GM23338 (cell line): ENCODE data around the gene SPRR1A. TPM values are rescaled to one million over a fixed set of nuclear protein-coding genes. Genes with fewer than 3 reads are reported as not detected.

Source experiments
- ATAC-seq: fragments of 200-7000 bp; cut with Tn5 transposase; 3 replicates; pipeline ENCODE4 v1.9.1; 2020
- DNase-seq: peaks from one replicate; pipeline ENCODE4 v3.0.0-alpha.2; 2015; ENCODE audit warnings: low spot score
- H2AFZ ChIP-seq: fragments of 200-600 bp; sonication (generic); 2 replicates; pipeline ENCODE4 v1.8.0; 2016; ENCODE audit warnings: antibody characterized with exemption, mild to moderate bottlenecking, moderate library complexity
- H3F3A ChIP-seq: fragments of 200-600 bp; sonication (generic); replicated peaks from 2 replicates; pipeline ENCODE4 v1.8.0; 2017; ENCODE audit warnings: antibody characterized with exemption, mixed run types, low read depth
- H3K27ac ChIP-seq: fragments of 200-600 bp; sonication (generic); 2 replicates; pipeline ENCODE4 v1.6.1; 2016; ENCODE audit warnings: low read depth
- H3K27me3 ChIP-seq: fragments of 200-600 bp; sonication (generic); 2 replicates; pipeline ENCODE4 v1.8.0; 2016; ENCODE audit warnings: mild to moderate bottlenecking, mixed run types, moderate library complexity; ENCODE audit not compliant: insufficient read depth
- H3K36me3 ChIP-seq: fragments of 200-600 bp; sonication (generic); 2 replicates; pipeline ENCODE4 v1.8.0; 2016; ENCODE audit warnings: mild to moderate bottlenecking; ENCODE audit not compliant: insufficient read depth
- H3K4me1 ChIP-seq: fragments of 200-600 bp; sonication (generic); 2 replicates; pipeline ENCODE4 v1.8.0; 2016; ENCODE audit warnings: mild to moderate bottlenecking, moderate library complexity; ENCODE audit not compliant: insufficient read depth
- H3K4me2 ChIP-seq: fragments of 200-600 bp; sonication (generic); 2 replicates; pipeline ENCODE4 v1.7.1; 2017; ENCODE audit warnings: mixed run types
- H3K4me3 ChIP-seq: fragments of 200-600 bp; sonication (generic); 2 replicates; pipeline ENCODE4 v1.6.1; 2016; ENCODE audit warnings: mixed run types
- H3K79me2 ChIP-seq: fragments of 200-600 bp; sonication (generic); replicated peaks from 2 replicates; pipeline ENCODE4 v1.8.0; 2017; ENCODE audit warnings: mild to moderate bottlenecking; ENCODE audit not compliant: insufficient read depth
- H3K9me2 ChIP-seq: fragments of 200-600 bp; sonication (generic); 2 replicates; pipeline ENCODE4 v1.8.0; 2017; ENCODE audit not compliant: insufficient read depth
- H4K20me1 ChIP-seq: fragments of 200-600 bp; sonication (generic); replicated peaks from 2 replicates; pipeline ENCODE4 v1.8.0; 2017; ENCODE audit warnings: mild to moderate bottlenecking; ENCODE audit not compliant: insufficient read depth
- H3K27ac Mint-ChIP-seq: 2 replicates; pipeline ENCODE4 v1.8.0; 2020; ENCODE audit warnings: inconsistent platforms, mild to moderate bottlenecking, moderate library complexity, mixed read lengths
- H3K27me3 Mint-ChIP-seq: 3 replicates; pipeline ENCODE4 v1.8.0; 2022; ENCODE audit warnings: low read depth, mild to moderate bottlenecking, moderate library complexity, mixed read lengths, inconsistent platforms; ENCODE audit not compliant: insufficient read depth, poor library complexity
- H3K36me3 Mint-ChIP-seq: 3 replicates; pipeline ENCODE4 v1.8.0; 2021; ENCODE audit warnings: low read depth, mild to moderate bottlenecking, inconsistent platforms, moderate library complexity, mixed read lengths
- H3K4me1 Mint-ChIP-seq: 3 replicates; pipeline ENCODE4 v1.8.0; 2020; ENCODE audit warnings: mild to moderate bottlenecking, inconsistent platforms, mixed read lengths
- H3K4me3 Mint-ChIP-seq: 3 replicates; pipeline ENCODE4 v1.8.0; 2021; ENCODE audit warnings: moderate library complexity, mild to moderate bottlenecking, inconsistent platforms, mixed read lengths
- H3K9me3 Mint-ChIP-seq: 3 replicates; pipeline ENCODE4 v1.8.0; 2020; ENCODE audit warnings: moderate library complexity, mild to moderate bottlenecking, inconsistent platforms, mixed read lengths
- CREB1 ChIP-seq: fragments of 250-450 bp; sonication (Bioruptor Pico); IDR thresholded peaks from 2 replicates; pipeline ENCODE4 v1.5.0; 2020; ENCODE audit warnings: low read depth, mild to moderate bottlenecking, moderate library complexity
- CTCF ChIP-seq, 2 experiments: fragments of 200-600 bp in 1 of 2; sonication (generic) in 1 of 2; conservative IDR thresholded peaks; 2 replicates each; pipeline versions ENCODE4 v1.5.1 to v1.6.1; 2016 to 2017; ENCODE audit warnings: antibody characterized with exemption in 2 of 2, low read depth in 2 of 2, mild to moderate bottlenecking in 2 of 2, moderate library complexity in 1 of 2
- ETS1 ChIP-seq: IDR thresholded peaks from 2 replicates; pipeline ENCODE4 v1.6.1; 2016; ENCODE audit warnings: antibody characterized with exemption
- EZH2 ChIP-seq: fragments of 200-600 bp; sonication (generic); IDR thresholded peaks from one replicate; pipeline ENCODE4 v1.8.0; 2017; ENCODE audit warnings: antibody characterized with exemption, mild to moderate bottlenecking, low read depth; ENCODE audit not compliant: unreplicated experiment
- EZH2phosphoT487 ChIP-seq: fragments of 200-600 bp; sonication (generic); IDR thresholded peaks from one replicate; pipeline ENCODE4 v1.8.1; 2018; ENCODE audit warnings: antibody characterized with exemption; ENCODE audit not compliant: unreplicated experiment
- JUNB ChIP-seq: IDR thresholded peaks from one replicate; pipeline ENCODE4 v1.6.1; 2016; ENCODE audit warnings: antibody characterized with exemption; ENCODE audit not compliant: unreplicated experiment
- NANOG ChIP-seq: IDR thresholded peaks from 2 replicates; pipeline ENCODE4 v1.6.1; 2016; ENCODE audit warnings: antibody characterized with exemption, borderline replicate concordance
- POLR2AphosphoS5 ChIP-seq: IDR thresholded peaks from 2 replicates; pipeline ENCODE4 v1.6.1; 2016; ENCODE audit warnings: antibody characterized with exemption, low read depth
- REST ChIP-seq: IDR thresholded peaks from one replicate; pipeline ENCODE4 v1.6.1; 2018; ENCODE audit warnings: antibody characterized with exemption; ENCODE audit not compliant: unreplicated experiment
- STAT1 ChIP-seq: IDR thresholded peaks from one replicate; pipeline ENCODE4 v1.6.1; 2016; ENCODE audit warnings: antibody characterized with exemption; ENCODE audit not compliant: unreplicated experiment
- ZNF114 ChIP-seq: fragments of 250-450 bp; sonication (Bioruptor Pico); IDR thresholded peaks from 2 replicates; pipeline ENCODE4 v1.5.0; 2020; ENCODE audit warnings: mild to moderate bottlenecking, moderate library complexity
- ZNF331 ChIP-seq: fragments of 250-450 bp; sonication (Bioruptor Pico); IDR thresholded peaks from 2 replicates; pipeline ENCODE4 v1.5.0; 2020; ENCODE audit warnings: low read depth, mild to moderate bottlenecking, moderate library complexity
- ZNF462 ChIP-seq: fragments of 250-450 bp; sonication (Bioruptor Pico); IDR thresholded peaks from 2 replicates; pipeline ENCODE4 v1.5.0; 2020; ENCODE audit warnings: mild to moderate bottlenecking, moderate library complexity
- polyA plus RNA-seq: library from polyadenylated mRNA; unstranded; fragments of >200 nt; fragmentation: Nextera tagmentation; extraction: Ambion mirVana; gene quantifications from 2 replicates; pipeline ENCODE4 v1.2.1, GENCODE V29; 2016
- total RNA-seq: library from RNA; depleted of rRNA; stranded (reverse); fragments of >200 nt; shearing (Covaris generic); gene quantifications from 2 replicates; pipeline ENCODE4 v1.2.3, GENCODE V29; 2014

Gene SPRR1A
- total and polyA plus RNA-seq, 2 experiments from 2014 or later: not detected

GRCh38 chr1:153032073-153032472 is 48.2 kb downstream of the SPRR1A start:
- H3K4me3 ChIP-seq: no peak overlapping the region
- no peaks in the 10 kb centered on the region for H3K79me2 ChIP-seq
- no peaks in the 10 kb centered on the region for H3K36me3 Mint-ChIP-seq
- no peak overlapping the region for H3K4me3 Mint-ChIP-seq
- no peaks in the 10 kb centered on the region; the same call in 1 of the 2 replicates for H3K4me1 ChIP-seq
- H3K4me2 ChIP-seq: no peak overlapping the region
- H4K20me1 ChIP-seq: no peaks in the 10 kb centered on the region
- no peak overlapping the region for H3K27ac Mint-ChIP-seq
- no peak for DNase-seq
- H3K27me3 Mint-ChIP-seq: peaks cover 2% of the 10 kb centered on the region
- TF ChIP-seq ETS1: no peak
- TF ChIP-seq EZH2: no peak
- no peak for TF ChIP-seq CTCF (conservative IDR thresholded peaks at IDR 0.05; ENCODE audit: low read depth in 2 of 2)
- no peak for TF ChIP-seq ZNF331
- TF ChIP-seq ZNF462 (CRISPR knock-in tag): no peak
- no peak for TF ChIP-seq CREB1 (CRISPR knock-in tag)
- no peak for TF ChIP-seq EZH2phosphoT487
- TF ChIP-seq REST: no peak
- TF ChIP-seq STAT1: no peak
- no peak for TF ChIP-seq JUNB
- TF ChIP-seq NANOG: no peak
- no peak for TF ChIP-seq POLR2AphosphoS5
- TF ChIP-seq ZNF114 (CRISPR knock-in tag): no peak
- H3F3A ChIP-seq: no peaks in the 10 kb centered on the region
- no peaks in the 10 kb centered on the region for H3K36me3 ChIP-seq
- no peak for ATAC-seq
- H3K4me1 Mint-ChIP-seq: peaks cover 7% of the 10 kb centered on the region; the same call in 2 of the 3 replicates
- H3K27ac ChIP-seq: no peak overlapping the region
- no peaks in the 10 kb centered on the region for H3K27me3 ChIP-seq
- H3K9me3 Mint-ChIP-seq: 0 out of 3 replicates have a peak, but pooled peaks cover 3% of the 10 kb centered on the region
- H2AFZ ChIP-seq: no peak overlapping the region
- peaks cover 5% of the 10 kb centered on the region; the same call in 1 of the 2 replicates for H3K9me2 ChIP-seq
